HCT116 (cell line): ENCODE measurements around the gene SCGB1A1.
"Not testable (repeated sequence)": the region's sequence is repeated elsewhere in the genome, so short reads cannot be mapped to it uniquely, and the experiment has no call there.

Experiments used
- FOSL1 ChIP-seq: IDR thresholded peaks from 2 replicates; pipeline ENCODE4 v1.6.1; 2012; ENCODE audit warnings: low read depth
- POLR2A ChIP-seq: IDR thresholded peaks from 2 replicates; pipeline ENCODE4 v1.7.0; 2011; ENCODE audit warnings: borderline replicate concordance; ENCODE audit not compliant: insufficient read depth, insufficient read length; ENCODE audit errors: extremely low read depth
- REST ChIP-seq: IDR thresholded peaks from 2 replicates; pipeline ENCODE4 v1.6.1; 2012; ENCODE audit warnings: low read depth
- TF ChIP-seq, protein P1 (sequence below), 3 experiments: fragments of 200-600 bp in 1 of 3; sonication (generic) in 1 of 3; IDR thresholded peaks in 2 of 3; conservative IDR thresholded peaks in 1 of 3; 2 replicates each; pipeline ENCODE4 v1.5.1; 2012 to 2017; ENCODE audit warnings: low read depth in 2 of 3, low read length in 2 of 3, antibody characterized with exemption in 1 of 3, borderline replicate concordance in 1 of 3, control low read depth in 1 of 3, mild to moderate bottlenecking in 1 of 3, mixed read lengths in 1 of 3, mixed run types in 1 of 3, moderate library complexity in 1 of 3; ENCODE audit not compliant: insufficient read depth in 1 of 3

DNA sequence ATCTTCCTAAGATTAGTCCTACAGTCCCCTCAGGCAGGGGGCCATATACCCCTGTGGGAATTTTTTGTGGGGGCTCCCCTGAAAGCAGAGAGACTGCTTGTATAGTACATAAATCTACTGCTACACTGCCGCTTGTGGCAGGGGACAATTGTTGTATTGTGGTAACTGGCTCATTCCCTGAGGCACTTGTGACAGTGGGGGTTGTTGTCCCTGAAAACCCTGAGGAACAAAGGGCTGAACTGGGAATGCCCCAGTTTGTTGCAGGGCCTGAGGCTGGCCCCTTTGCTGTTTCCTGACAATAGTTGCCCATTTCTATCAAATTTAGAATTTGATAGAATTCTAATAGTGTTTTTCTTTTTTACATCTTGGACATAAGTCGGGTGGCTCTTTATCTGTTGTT, 39.2 kb upstream of the SCGB1A1 start:
- TF ChIP-seq POLR2A, FOSL1, REST: not testable (repeated sequence)
- TF ChIP-seq, protein P1, sequence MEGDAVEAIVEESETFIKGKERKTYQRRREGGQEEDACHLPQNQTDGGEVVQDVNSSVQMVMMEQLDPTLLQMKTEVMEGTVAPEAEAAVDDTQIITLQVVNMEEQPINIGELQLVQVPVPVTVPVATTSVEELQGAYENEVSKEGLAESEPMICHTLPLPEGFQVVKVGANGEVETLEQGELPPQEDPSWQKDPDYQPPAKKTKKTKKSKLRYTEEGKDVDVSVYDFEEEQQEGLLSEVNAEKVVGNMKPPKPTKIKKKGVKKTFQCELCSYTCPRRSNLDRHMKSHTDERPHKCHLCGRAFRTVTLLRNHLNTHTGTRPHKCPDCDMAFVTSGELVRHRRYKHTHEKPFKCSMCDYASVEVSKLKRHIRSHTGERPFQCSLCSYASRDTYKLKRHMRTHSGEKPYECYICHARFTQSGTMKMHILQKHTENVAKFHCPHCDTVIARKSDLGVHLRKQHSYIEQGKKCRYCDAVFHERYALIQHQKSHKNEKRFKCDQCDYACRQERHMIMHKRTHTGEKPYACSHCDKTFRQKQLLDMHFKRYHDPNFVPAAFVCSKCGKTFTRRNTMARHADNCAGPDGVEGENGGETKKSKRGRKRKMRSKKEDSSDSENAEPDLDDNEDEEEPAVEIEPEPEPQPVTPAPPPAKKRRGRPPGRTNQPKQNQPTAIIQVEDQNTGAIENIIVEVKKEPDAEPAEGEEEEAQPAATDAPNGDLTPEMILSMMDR (IDR thresholded peaks at IDR 0.05 in 2 of 3, conservative IDR thresholded peaks at IDR 0.05 in 1 of 3; ENCODE audit: borderline replicate concordance in 1 of 3, insufficient read depth in 1 of 3, low read depth in 2 of 3, low read length in 2 of 3) = not testable (repeated sequence)
